HepG2 (cell line): ENCODE measurements around the gene HACD1. TPM values are rescaled to one million over a fixed set of nuclear protein-coding genes. Genes with fewer than 3 reads are reported as not detected.

Source experiments
- ARID2 ChIP-seq: sonication (generic); formaldehyde crosslinking; IDR thresholded peaks from 2 replicates; pipeline ENCODE4 v1.8.1; 2022; ENCODE audit warnings: mild to moderate bottlenecking, missing genetic modification reagents, borderline replicate concordance
- EHMT2 ChIP-seq: fragments of 200-600 bp; sonication (generic); IDR thresholded peaks from 2 replicates; pipeline ENCODE4 v1.7.0; 2017; ENCODE audit warnings: antibody characterized with exemption, low read depth, low read length, borderline replicate concordance
- MLLT10 ChIP-seq: sonication (generic); formaldehyde crosslinking; IDR thresholded peaks from 2 replicates; pipeline ENCODE4 v1.4.0; 2020; ENCODE audit warnings: missing genetic modification reagents
- NRL ChIP-seq: sonication (generic); formaldehyde crosslinking; IDR thresholded peaks from 2 replicates; pipeline ENCODE4 v1.5.0; 2020; ENCODE audit warnings: missing genetic modification reagents, mild to moderate bottlenecking, moderate library complexity, borderline replicate concordance
- PCBP1 ChIP-seq: fragments of 200-400 bp; formaldehyde crosslinking; IDR thresholded peaks from 2 replicates; pipeline ENCODE4 v1.6.1; 2017; ENCODE audit warnings: mild to moderate bottlenecking, low read depth, low read length, borderline replicate concordance
- SOX6 ChIP-seq, 2 experiments: fragments of 450-650 bp in 1 of 2; sonication (generic) in 1 of 2; formaldehyde crosslinking in 1 of 2; IDR thresholded peaks; 2 replicates each; pipeline versions ENCODE4 v1.4.0 to v1.6.1; 2017 to 2020; ENCODE audit warnings: antibody characterized with exemption in 1 of 2, mild to moderate bottlenecking in 1 of 2, missing genetic modification reagents in 1 of 2
- U2AF1 ChIP-seq: fragments of 200-400 bp; formaldehyde crosslinking; optimal IDR thresholded peaks from 2 replicates; pipeline ENCODE3; 2017; ENCODE audit warnings: mild to moderate bottlenecking, low read depth, low read length
- ZBTB1 ChIP-seq: sonication (generic); formaldehyde crosslinking; IDR thresholded peaks from 2 replicates; pipeline ENCODE4 v1.4.0; 2020; ENCODE audit warnings: missing genetic modification reagents, borderline replicate concordance
- ZC3H4 ChIP-seq: sonication (generic); formaldehyde crosslinking; IDR thresholded peaks from 2 replicates; pipeline ENCODE4 v1.4.0; 2020; ENCODE audit warnings: missing genetic modification reagents, borderline replicate concordance
- ZNF207 ChIP-seq: fragments of 450-650 bp; IDR thresholded peaks from 2 replicates; pipeline ENCODE4 v1.6.1; 2016; ENCODE audit warnings: antibody characterized with exemption, borderline replicate concordance
- ZNF292 ChIP-seq: sonication (generic); formaldehyde crosslinking; IDR thresholded peaks from 2 replicates; pipeline ENCODE4 v1.8.1; 2022; ENCODE audit warnings: mild to moderate bottlenecking, low read depth, missing genetic modification reagents, borderline replicate concordance
- ZNF550 ChIP-seq: sonication (generic); formaldehyde crosslinking; IDR thresholded peaks from 2 replicates; pipeline ENCODE4 v1.4.0; 2020; ENCODE audit warnings: mild to moderate bottlenecking, missing genetic modification reagents, borderline replicate concordance
- ZNF556 ChIP-seq: sonication (generic); formaldehyde crosslinking; IDR thresholded peaks from 2 replicates; pipeline ENCODE4 v1.4.0; 2020; ENCODE audit warnings: mild to moderate bottlenecking, missing genetic modification reagents, borderline replicate concordance
- polyA plus RNA-seq, 8 experiments: library from polyadenylated mRNA; depleted of rRNA in 3 of 8; stranded (reverse) in 7 of 8; unstranded in 1 of 8; fragments of >200 nt; fragmentation: Illumina TruSeq in 4 of 8; extraction: Trizol in 4 of 8; gene quantifications; 2 replicates each; pipeline versions ENCODE4 v1.2.1 to v1.2.3, GENCODE V29; 2011 to 2016; ENCODE audit warnings: low read depth in 4 of 8, missing spikeins in 1 of 8, mixed read lengths in 1 of 8; ENCODE audit not compliant: insufficient read depth in 1 of 8
- total RNA-seq, 5 experiments: library from RNA; depleted of rRNA; stranded (reverse); fragments of >200 nt; fragmentation: Illumina TruSeq; extraction: Trizol; gene quantifications; 2 replicates each; pipeline ENCODE4 v1.2.3, GENCODE V29; 2016; ENCODE audit warnings: low read depth in 1 of 5
- TF ChIP-seq, protein P1 (sequence below), 2 experiments: sonication (generic) in 1 of 2; formaldehyde crosslinking in 1 of 2; IDR thresholded peaks; 2 replicates each; pipeline versions ENCODE4 v1.4.0 to v1.6.1; 2016 to 2020; ENCODE audit warnings: borderline replicate concordance in 1 of 2, low read depth in 1 of 2, mild to moderate bottlenecking in 1 of 2, missing genetic modification reagents in 1 of 2
- TF ChIP-seq, protein P2 (sequence below): IDR thresholded peaks from 2 replicates; pipeline ENCODE4 v1.6.1; 2016
- TF ChIP-seq, protein P3 (sequence below): sonication (generic); formaldehyde crosslinking; conservative IDR thresholded peaks from 2 replicates; pipeline ENCODE4 v1.4.0; 2020; ENCODE audit warnings: missing genetic modification reagents
- TF ChIP-seq, protein P4 (sequence below): sonication (generic); formaldehyde crosslinking; IDR thresholded peaks from 2 replicates; pipeline ENCODE4 v1.8.1; 2023; ENCODE audit warnings: missing genetic modification reagents, mild to moderate bottlenecking, borderline replicate concordance

Gene HACD1
- total and polyA plus RNA-seq, 2 of the 13 experiments (the other 11 are each of a cell fraction or from before 2014, with no cell fraction given), result 43.4 to 47.6 TPM

DNA sequence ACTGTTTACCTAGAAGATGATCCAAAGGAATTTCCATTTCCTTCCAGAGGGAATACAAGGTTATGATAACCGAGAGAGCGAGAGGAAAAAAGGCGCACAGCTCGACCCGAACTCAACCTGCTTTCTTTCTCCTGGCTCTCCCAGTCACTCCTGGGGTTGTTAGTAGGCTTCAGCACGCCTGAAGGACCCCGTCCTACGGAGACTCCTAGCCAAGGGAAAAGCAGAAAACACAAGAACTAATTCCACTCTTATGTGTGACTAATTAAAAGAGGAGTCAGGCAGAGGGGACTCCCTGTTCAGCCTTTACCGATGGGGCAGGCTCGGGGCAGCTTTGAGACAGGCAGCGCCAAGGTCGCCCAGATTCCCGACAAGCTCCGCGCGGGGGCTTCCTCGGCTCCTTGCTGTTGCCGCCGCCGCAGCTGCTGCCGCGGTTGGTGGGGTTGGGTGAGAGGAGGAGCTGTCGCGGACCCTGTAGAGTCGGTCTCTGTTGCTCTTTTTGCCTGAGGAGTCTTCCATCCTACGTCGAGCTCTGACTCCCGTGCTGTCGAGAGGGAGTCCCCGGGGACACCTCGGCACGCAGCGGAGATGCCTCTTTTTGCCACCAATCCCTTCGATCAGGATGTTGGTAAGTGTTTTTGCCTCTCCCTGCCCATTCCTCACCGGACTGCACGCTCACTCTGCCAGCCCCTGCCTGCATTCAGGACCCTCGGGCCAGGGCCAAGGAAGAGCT, 26.7 kb upstream of the HACD1 start, which contains the start of gene STAM (continued):
- TF ChIP-seq, protein P1, sequence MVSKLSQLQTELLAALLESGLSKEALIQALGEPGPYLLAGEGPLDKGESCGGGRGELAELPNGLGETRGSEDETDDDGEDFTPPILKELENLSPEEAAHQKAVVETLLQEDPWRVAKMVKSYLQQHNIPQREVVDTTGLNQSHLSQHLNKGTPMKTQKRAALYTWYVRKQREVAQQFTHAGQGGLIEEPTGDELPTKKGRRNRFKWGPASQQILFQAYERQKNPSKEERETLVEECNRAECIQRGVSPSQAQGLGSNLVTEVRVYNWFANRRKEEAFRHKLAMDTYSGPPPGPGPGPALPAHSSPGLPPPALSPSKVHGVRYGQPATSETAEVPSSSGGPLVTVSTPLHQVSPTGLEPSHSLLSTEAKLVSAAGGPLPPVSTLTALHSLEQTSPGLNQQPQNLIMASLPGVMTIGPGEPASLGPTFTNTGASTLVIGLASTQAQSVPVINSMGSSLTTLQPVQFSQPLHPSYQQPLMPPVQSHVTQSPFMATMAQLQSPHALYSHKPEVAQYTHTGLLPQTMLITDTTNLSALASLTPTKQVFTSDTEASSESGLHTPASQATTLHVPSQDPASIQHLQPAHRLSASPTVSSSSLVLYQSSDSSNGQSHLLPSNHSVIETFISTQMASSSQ (IDR thresholded peaks at IDR 0.05; ENCODE audit: low read depth), result peak; percentile 8; the same call in 1 of the 2 replicates
- TF ChIP-seq, protein P1 (CRISPR knock-in tag; IDR thresholded peaks at IDR 0.05; ENCODE audit: borderline replicate concordance), result no peak
- 0 out of 2 replicates have a peak, but pooled peaks have one; percentile 7 for TF ChIP-seq ARID2 (CRISPR knock-in tag)
- no peak for TF ChIP-seq ZBTB1 (CRISPR knock-in tag)
- TF ChIP-seq EHMT2, result no peak
- no peak for TF ChIP-seq ZNF550 (CRISPR knock-in tag)
- no peak for TF ChIP-seq ZNF207
- TF ChIP-seq PCBP1, result no peak
- TF ChIP-seq, protein P2, sequence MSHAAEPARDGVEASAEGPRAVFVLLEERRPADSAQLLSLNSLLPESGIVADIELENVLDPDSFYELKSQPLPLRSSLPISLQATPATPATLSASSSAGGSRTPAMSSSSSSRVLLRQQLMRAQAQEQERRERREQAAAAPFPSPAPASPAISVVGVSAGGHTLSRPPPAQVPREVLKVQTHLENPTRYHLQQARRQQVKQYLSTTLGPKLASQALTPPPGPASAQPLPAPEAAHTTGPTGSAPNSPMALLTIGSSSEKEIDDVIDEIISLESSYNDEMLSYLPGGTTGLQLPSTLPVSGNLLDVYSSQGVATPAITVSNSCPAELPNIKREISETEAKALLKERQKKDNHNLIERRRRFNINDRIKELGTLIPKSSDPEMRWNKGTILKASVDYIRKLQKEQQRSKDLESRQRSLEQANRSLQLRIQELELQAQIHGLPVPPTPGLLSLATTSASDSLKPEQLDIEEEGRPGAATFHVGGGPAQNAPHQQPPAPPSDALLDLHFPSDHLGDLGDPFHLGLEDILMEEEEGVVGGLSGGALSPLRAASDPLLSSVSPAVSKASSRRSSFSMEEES, result no peak; the same call in 1 of the 2 replicates
- TF ChIP-seq ZNF556 (CRISPR knock-in tag), result no peak
- TF ChIP-seq SOX6 (IDR thresholded peaks at IDR 0.05), result no peak
- peak; percentile 8; the same call in 1 of the 2 replicates for TF ChIP-seq SOX6 (CRISPR knock-in tag; IDR thresholded peaks at IDR 0.05)
- TF ChIP-seq ZNF292 (CRISPR knock-in tag), result peak; percentile 90
- TF ChIP-seq, protein P3, sequence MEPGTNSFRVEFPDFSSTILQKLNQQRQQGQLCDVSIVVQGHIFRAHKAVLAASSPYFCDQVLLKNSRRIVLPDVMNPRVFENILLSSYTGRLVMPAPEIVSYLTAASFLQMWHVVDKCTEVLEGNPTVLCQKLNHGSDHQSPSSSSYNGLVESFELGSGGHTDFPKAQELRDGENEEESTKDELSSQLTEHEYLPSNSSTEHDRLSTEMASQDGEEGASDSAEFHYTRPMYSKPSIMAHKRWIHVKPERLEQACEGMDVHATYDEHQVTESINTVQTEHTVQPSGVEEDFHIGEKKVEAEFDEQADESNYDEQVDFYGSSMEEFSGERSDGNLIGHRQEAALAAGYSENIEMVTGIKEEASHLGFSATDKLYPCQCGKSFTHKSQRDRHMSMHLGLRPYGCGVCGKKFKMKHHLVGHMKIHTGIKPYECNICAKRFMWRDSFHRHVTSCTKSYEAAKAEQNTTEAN (CRISPR knock-in tag), result no peak; the same call in 1 of the 2 replicates
- TF ChIP-seq MLLT10 (CRISPR knock-in tag), result no peak
- no peak for TF ChIP-seq ZC3H4 (CRISPR knock-in tag)
- TF ChIP-seq, protein P4, sequence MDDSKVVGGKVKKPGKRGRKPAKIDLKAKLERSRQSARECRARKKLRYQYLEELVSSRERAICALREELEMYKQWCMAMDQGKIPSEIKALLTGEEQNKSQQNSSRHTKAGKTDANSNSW (CRISPR knock-in tag), result no peak
- peak; percentile 26; the same call in 1 of the 2 replicates for TF ChIP-seq NRL (CRISPR knock-in tag)
- no peak for TF ChIP-seq U2AF1
